Measurements from ENCODE around the gene SORCS1.

DNA sequence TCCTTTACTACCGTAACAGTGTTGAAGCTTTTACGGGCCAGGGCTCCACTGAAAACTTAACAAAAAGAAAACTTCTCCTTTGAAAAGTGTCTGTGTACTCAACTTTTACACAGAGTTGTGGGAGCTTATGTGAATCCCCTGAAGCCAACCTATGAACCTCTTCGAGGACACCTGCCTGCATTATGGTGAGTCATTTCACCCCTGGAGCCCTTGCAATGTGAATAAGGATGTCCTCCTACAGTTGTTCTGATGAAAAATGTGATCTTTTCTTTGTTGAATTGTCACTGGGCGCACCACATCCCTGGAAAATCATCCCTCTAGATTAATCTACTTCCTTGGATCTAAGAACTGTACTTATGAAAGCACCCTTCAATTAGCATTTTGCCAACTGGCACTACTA lies 93.2 kb downstream of the SORCS1 start:
- TF ChIP-seq, protein P1, sequence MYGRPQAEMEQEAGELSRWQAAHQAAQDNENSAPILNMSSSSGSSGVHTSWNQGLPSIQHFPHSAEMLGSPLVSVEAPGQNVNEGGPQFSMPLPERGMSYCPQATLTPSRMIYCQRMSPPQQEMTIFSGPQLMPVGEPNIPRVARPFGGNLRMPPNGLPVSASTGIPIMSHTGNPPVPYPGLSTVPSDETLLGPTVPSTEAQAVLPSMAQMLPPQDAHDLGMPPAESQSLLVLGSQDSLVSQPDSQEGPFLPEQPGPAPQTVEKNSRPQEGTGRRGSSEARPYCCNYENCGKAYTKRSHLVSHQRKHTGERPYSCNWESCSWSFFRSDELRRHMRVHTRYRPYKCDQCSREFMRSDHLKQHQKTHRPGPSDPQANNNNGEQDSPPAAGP (tag by site-specific recombination; IDR thresholded peaks at IDR 0.05) = no peak
- TF ChIP-seq ZNF146 (tag by site-specific recombination; IDR thresholded peaks at IDR 0.05) = no peak
- TF ChIP-seq, protein P2, sequence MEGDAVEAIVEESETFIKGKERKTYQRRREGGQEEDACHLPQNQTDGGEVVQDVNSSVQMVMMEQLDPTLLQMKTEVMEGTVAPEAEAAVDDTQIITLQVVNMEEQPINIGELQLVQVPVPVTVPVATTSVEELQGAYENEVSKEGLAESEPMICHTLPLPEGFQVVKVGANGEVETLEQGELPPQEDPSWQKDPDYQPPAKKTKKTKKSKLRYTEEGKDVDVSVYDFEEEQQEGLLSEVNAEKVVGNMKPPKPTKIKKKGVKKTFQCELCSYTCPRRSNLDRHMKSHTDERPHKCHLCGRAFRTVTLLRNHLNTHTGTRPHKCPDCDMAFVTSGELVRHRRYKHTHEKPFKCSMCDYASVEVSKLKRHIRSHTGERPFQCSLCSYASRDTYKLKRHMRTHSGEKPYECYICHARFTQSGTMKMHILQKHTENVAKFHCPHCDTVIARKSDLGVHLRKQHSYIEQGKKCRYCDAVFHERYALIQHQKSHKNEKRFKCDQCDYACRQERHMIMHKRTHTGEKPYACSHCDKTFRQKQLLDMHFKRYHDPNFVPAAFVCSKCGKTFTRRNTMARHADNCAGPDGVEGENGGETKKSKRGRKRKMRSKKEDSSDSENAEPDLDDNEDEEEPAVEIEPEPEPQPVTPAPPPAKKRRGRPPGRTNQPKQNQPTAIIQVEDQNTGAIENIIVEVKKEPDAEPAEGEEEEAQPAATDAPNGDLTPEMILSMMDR (tag by site-specific recombination; IDR thresholded peaks at IDR 0.05) = no peak
- no peak for TF ChIP-seq ZNF302 (tag by site-specific recombination; IDR thresholded peaks at IDR 0.05; ENCODE audit: low read depth)
- TF ChIP-seq, protein P3, sequence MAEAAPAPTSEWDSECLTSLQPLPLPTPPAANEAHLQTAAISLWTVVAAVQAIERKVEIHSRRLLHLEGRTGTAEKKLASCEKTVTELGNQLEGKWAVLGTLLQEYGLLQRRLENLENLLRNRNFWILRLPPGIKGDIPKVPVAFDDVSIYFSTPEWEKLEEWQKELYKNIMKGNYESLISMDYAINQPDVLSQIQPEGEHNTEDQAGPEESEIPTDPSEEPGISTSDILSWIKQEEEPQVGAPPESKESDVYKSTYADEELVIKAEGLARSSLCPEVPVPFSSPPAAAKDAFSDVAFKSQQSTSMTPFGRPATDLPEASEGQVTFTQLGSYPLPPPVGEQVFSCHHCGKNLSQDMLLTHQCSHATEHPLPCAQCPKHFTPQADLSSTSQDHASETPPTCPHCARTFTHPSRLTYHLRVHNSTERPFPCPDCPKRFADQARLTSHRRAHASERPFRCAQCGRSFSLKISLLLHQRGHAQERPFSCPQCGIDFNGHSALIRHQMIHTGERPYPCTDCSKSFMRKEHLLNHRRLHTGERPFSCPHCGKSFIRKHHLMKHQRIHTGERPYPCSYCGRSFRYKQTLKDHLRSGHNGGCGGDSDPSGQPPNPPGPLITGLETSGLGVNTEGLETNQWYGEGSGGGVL (tag by site-specific recombination; IDR thresholded peaks at IDR 0.05) = no peak
- TF ChIP-seq ZBTB7A (tag by site-specific recombination; IDR thresholded peaks at IDR 0.05; ENCODE audit: low read depth) = no peak
- TF ChIP-seq ZNF76 (tag by site-specific recombination; IDR thresholded peaks at IDR 0.05; ENCODE audit: borderline replicate concordance, low read depth) = no peak
- TF ChIP-seq YY1 (tag by site-specific recombination; IDR thresholded peaks at IDR 0.05) = no peak
- TF ChIP-seq, protein P4, sequence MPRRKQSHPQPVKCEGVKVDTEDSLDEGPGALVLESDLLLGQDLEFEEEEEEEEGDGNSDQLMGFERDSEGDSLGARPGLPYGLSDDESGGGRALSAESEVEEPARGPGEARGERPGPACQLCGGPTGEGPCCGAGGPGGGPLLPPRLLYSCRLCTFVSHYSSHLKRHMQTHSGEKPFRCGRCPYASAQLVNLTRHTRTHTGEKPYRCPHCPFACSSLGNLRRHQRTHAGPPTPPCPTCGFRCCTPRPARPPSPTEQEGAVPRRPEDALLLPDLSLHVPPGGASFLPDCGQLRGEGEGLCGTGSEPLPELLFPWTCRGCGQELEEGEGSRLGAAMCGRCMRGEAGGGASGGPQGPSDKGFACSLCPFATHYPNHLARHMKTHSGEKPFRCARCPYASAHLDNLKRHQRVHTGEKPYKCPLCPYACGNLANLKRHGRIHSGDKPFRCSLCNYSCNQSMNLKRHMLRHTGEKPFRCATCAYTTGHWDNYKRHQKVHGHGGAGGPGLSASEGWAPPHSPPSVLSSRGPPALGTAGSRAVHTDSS (tag by site-specific recombination; IDR thresholded peaks at IDR 0.05) = no peak

All from HEK293 (cell line).